ENCODE data around the gene MTX3.

DNA sequence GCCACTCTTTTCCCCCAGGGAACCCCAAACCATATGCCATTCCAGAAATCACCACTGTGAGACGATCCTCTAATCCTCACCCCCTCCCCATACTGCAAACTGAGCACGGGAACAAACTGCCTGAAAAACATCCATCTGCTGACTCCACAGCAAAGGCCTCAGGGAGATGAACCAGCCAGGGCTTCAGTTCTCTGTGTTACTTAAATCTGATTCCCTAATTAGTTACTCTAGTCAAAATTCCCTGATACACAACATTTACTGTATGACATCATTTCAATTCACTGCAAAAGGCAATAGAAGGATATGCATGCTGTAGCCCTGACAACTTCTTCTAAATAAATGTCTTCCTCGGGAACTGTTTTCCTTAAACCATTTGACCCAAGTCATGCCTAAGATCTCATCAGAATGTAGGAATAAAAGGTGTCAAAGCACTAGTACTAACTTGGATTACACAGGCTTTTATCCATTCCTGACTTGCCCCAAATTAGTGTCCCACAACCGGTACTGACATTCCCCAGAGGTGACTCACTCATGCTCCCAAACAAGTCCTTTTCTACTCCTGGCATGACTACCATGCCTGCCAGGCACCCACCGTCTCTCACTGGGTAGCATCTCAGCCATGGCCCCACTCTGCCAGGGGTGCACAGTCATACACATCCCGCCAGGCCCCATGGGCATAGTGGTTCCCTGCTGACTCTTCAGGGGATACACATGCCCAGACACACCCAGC is 35.0 kb downstream of the MTX3 start:
- TF ChIP-seq CTBP1 (IDR thresholded peaks at IDR 0.05; ENCODE audit: borderline replicate concordance) (no peak), BHLHE40 (IDR thresholded peaks at IDR 0.05; ENCODE audit: borderline replicate concordance) (no peak), ARNT (IDR thresholded peaks at IDR 0.05) (no peak), ELF4 (IDR thresholded peaks at IDR 0.05) (no peak), ZNF384 (IDR thresholded peaks at IDR 0.05) (no peak), L3MBTL2 (conservative IDR thresholded peaks at IDR 0.05) (no peak), FOXA1 (IDR thresholded peaks at IDR 0.05) (no peak)

All from HEK293T (cell line).